HG02981 (cell line): ENCODE results near the gene CD151.

Experiments used
- ATAC-seq: cut with Tn5 transposase; IDR thresholded peaks from one replicate; pipeline ENCODE4 v1.9.1; 2021; ENCODE audit warnings: mild to moderate bottlenecking, moderate library complexity; ENCODE audit not compliant: unreplicated experiment

CD151 gene

DNA sequence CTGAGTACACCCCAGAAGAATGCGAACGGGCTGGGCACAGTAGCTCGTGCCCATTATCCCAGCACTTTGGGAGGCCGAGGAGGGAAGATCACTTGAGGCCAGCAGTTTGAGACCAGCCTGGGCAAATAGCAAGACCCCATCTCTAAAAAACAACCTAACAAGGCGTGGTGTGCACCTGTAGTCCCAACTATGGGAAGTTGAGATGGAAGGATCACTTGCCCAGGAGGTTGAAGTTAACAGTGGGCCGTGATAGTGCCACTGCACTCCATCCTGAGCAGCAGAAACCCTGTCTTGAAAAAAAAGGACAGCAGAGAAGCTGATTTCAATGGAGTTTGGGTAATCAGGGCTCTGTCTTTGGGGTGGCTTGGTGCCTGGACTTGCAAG lies 19.7 kb upstream of the CD151 start:
- ATAC-seq = no peak

DNA sequence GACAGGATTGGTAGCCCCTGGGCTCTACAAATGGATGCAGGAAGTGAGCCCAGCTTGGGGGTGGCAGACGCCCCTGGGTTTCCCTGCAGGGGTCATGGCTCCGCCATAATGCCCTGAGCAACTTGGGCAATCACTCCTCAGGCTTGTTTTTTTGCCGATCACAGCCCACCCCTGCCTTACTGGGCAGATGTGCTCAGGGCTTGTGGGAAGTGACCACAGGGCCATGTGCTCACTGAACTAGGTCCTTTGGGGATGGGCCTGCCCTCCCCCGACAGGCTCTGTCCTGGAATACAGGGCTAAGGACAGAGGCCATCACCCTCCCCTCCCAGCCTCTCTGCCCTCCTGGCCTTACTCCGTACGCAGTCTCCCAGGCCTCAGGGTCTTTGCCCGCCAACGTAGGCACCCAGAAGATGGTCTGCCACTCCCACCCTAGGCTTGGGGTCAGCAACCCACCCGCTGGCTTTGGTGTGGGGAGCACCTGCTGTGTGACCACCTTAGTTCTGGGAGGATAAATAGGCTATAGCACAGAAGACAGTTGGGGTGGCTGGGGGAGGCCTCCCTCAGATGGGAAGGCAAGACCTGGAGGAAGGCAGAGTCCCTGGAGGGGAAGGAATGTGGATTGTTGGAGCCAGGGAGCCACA lies 19.2 kb upstream of the CD151 start:
- no peak for ATAC-seq

DNA sequence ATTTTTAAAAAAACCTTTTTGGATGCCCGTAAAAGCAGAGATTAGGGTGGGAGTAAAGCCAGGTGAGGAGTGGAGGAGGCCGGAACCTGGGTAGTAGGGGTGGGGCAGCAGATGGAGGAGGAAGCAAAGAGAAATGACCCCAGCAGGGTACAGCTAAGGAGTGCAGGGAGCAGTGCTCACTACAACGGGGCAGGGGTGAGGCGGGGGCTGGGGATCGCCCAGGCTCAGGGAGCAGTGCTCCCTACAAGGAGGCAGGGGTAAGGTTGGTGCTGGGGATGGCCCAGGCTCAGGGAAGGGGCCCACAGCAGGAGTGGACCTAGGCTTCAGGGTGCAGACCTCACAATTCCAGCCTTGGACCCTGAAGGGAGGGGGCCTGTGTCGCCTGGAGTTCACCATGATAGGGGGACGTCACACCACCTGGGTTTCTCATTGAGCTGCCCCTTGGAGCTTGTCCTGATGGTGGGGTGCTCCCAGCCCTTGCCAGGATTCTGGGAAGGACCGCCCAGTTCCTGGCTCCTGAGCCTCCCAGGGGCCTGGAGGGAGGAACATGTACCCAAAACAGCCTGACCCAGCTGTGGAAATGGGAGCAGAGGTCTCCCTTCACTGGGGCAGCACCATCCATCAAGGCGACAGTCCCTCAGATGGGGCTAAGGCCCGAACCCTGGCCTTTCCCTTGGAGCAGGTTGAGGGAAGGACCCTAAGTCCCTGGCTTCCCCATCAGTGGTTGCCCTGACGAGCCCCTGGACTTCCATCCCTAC lies 16.9 kb upstream of the CD151 start:
- ATAC-seq = no peak

DNA sequence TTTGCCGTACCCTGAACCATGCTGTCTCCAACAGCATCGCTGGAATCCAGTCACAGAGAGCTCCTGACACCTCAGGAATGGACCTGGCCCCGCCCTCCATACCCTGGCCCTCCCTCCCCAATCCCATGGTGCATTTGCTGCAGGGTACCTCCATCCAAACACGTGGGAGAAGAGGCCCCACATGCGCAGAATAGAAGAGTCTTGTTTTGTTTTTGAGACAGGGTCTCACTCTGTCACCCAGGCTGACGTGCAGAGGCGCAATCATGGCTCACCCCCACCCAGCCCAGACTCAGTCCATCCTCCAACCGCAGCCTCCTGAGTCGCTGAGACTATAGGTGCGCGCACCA lies 16.3 kb upstream of the CD151 start:
- no peak for ATAC-seq

DNA sequence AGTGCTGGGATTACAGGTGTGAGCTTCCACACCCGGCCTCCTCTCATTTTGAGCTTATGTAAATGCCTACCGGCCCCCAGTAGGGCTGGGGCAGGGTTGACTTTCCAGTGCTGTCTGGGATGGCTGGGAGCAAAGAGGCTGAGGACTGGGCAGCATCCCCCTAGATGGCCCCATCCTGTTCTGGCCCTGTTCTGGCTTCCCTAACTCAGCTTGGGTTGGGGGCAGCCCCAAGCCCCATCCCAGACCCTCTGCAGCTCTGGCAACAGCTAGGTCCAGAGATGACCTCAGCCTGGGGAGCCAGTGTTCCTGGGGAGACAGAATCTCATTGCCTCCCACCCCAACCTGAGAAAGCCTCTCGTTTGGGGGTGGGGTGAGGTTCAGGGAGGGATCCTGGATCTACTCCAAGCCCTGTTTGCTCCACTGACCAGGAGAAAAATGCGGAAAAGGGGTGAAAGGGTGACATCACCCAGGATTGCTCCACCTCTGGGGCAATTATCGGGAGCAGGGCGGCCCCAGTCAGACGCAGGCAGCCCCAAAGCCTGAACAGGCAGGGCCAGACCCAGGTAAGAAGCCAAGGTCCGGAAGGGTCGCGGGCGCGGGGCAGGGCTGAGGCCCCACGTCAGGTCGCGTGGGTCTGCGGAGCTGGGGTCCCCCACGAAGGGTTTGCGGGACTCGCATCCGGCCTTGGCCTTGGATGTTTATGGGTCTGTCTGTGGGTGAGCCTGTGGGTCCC lies 14.2 kb upstream of the CD151 start, which contains the start of gene PNPLA2:
Gene PNPLA2, plus strand, starts transcription at position 519 of the 733 bp plus-strand sequence. CDS start 805 bp downstream, outside the sequence.
- no peak for ATAC-seq

DNA sequence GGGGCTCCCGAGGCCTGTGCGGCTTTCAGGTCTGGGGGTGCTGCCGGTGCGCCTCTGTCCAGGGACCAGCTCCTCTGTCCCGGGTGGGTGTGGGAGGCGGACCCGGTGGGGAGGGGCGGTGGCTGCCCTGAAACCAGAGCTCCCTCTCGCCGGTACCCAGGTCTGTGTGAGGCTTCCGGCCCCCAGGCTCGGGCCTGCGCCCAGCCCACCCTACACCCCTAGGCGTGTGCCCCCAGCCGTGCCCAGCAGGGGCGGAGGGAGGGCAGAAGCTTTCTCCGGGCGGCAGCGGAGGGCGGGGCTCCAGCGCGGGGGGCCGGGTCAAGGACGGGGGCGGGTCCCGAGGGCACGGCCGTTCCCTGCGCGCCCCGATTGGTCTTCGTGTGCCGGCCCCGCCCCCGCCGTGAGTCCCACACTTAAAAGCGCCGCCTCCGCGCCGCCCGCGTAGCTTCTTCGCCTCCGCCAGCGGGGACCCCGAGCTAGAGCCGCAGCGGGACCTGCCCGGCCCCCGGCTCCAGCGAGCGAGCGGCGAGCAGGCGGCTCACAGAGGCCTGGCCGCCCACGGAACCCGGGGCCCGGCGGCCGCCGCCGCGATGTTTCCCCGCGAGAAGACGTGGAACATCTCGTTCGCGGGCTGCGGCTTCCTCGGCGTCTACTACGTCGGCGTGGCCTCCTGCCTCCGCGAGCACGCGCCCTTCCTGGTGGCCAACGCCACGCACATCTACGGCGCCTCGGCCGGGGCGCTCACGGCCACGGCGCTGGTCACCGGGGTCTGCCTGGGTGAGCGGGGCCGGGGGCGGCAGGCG lies 13.4 kb upstream of the CD151 start:
- ATAC-seq = peak; percentile 56

DNA sequence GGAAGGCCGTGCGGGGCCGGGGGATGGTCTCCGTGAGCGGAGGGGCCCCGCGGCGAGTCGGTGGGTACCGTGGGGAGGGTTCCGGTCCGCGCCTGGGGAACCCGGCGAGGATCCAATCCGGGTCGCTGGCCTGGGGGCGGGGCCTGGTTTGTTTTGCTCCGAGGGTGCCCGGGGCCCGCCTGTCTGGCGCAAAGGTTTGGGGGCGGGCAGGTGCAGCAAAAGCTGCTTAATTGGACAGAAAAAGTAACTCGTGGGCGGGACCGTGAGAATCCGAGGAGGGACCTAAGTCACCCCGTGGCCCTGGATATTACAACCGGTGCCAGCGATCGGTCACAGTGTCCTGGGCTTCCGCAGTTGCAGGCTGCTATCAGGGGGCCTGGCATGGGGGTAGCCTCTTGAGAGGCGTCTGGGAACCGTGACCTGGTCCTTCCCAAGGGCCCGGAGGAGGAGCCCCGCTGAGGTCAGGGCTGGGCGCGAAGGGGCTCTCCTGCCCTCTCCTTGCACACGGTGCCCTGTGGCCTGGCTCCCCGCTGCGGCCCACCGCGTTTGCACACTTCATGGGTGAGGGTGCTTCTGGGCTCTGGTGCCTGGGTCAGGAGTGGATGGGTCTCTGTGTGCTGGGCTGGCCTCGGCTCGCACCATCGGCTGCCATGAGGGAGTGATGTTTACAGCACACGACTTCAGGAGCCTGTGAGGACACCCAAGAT lies 12.7 kb upstream of the CD151 start:
- ATAC-seq = peak; percentile 63

DNA sequence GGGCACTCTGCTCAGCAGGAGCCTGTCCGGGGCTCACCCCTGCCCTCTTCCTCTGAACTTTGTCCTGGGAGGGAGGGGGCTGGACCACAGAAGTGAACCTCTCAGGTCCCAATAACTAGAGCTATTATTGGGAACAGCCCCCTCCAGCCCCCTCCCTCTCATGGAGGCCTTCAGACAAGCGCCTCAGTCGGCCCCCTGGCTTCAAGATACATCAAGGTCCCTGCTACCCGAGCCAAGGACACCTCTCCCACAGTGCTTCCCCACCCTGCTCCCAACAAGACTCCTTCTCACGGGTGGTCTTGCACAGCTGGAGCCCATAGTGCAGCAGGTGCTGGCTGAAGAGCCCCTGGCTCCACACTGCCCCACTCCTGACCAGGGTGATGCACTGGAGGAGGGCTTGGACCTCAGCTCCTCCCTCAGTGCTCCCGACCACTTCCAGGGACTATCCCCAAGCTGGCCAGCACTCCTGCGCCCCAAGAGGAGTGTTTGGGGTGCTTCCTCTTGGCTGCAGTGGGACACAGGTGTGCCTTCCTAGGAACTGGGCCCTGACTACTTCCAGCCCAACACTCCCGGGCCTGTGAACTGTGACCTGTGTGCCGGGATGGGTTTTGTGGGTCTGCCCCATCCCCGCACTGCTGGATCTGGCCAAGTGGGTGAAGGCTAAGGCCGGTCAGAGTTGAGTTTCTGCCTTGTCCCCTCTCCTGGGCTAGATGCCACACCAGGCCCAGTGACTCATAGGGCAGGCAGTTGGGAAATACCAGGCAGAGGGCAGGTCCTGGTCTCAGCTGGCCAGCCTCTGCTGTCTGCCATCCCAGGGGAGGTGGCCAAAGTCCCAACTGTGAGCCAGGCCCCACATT lies 11.9 kb upstream of the CD151 start:
- no peak for ATAC-seq

DNA sequence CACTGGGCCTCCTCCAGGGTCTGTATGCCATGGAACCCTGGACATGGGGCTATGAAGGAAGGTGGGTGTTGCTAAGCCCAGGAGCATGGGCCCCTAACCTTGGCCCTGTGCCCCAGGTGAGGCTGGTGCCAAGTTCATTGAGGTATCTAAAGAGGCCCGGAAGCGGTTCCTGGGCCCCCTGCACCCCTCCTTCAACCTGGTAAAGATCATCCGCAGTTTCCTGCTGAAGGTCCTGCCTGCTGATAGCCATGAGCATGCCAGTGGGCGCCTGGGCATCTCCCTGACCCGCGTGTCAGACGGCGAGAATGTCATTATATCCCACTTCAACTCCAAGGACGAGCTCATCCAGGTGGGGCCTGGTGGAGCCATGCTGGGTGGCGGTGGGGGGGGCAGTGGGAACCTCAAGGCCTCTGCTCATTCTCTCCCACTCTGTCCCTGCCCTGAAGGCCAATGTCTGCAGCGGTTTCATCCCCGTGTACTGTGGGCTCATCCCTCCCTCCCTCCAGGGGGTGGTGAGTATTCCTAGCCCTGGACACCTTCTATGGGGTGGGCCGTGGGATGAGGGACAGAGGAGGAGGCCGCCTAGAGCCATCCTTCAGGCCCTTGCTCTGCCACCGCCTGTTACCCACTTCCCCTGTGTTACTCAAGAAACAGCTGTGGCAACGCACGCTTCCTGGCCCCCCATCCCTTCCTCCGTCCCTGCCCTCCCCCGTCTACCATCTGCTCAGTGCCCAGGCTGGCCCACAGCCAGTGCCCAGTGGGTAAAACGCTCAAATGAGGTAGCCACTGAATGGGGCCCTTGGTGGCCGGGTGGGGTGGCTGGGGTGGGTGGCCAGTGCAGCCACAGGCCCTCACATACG lies 11.0 kb upstream of the CD151 start:
- ATAC-seq = no peak

DNA sequence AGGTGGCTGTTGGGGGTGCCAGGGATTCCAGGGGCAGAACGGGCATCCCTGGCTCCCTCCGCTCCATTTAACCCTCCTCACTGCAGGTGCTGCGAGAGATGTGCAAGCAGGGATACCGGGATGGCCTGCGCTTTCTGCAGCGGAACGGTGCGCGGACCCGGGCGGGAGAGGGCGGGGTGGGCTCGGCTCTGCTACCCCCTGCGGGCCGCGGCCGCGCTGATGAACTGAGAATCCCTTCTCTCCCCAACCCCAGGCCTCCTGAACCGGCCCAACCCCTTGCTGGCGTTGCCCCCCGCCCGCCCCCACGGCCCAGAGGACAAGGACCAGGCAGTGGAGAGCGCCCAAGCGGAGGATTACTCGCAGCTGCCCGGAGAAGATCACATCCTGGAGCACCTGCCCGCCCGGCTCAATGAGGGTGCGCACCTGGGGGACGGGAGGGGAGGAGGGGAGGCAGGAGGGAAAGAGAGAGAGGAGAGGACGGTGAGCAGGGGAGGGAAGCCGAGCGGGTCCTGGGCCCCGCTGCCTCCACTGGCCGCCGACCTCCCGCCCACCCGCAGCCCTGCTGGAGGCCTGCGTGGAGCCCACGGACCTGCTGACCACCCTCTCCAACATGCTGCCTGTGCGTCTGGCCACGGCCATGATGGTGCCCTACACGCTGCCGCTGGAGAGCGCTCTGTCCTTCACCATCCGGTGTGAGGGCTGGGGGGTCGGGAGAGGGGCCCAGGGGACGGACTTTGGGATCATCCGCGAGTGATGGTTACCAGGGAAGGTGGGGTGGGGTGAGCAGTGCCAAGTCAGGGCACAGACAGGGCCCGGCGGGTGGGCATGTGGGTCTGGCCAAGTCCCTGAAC lies 9.1 kb upstream of the CD151 start:
- no peak for ATAC-seq

DNA sequence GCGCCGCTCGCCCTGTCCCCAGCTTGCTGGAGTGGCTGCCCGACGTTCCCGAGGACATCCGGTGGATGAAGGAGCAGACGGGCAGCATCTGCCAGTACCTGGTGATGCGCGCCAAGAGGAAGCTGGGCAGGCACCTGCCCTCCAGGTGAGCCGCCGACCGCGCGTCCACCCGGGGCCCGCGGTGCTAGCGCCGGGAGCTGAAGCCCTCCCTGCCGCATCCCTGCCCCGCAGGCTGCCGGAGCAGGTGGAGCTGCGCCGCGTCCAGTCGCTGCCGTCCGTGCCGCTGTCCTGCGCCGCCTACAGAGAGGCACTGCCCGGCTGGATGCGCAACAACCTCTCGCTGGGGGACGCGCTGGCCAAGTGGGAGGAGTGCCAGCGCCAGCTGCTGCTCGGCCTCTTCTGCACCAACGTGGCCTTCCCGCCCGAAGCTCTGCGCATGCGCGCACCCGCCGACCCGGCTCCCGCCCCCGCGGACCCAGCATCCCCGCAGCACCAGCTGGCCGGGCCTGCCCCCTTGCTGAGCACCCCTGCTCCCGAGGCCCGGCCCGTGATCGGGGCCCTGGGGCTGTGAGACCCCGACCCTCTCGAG lies 8.4 kb upstream of the CD151 start:
- no peak for ATAC-seq

DNA sequence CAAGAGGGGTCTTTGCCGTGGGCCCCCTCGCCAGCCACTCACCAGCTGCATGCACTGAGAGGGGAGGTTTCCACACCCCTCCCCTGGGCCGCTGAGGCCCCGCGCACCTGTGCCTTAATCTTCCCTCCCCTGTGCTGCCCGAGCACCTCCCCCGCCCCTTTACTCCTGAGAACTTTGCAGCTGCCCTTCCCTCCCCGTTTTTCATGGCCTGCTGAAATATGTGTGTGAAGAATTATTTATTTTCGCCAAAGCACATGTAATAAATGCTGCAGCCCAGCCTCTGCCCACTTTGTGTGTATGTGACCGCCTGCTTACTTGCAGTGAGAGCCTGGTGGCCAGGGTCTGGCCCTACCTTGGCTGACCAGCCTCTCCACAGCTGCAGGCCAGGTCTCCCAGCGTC lies 7.8 kb upstream of the CD151 start:
- ATAC-seq = no peak

DNA sequence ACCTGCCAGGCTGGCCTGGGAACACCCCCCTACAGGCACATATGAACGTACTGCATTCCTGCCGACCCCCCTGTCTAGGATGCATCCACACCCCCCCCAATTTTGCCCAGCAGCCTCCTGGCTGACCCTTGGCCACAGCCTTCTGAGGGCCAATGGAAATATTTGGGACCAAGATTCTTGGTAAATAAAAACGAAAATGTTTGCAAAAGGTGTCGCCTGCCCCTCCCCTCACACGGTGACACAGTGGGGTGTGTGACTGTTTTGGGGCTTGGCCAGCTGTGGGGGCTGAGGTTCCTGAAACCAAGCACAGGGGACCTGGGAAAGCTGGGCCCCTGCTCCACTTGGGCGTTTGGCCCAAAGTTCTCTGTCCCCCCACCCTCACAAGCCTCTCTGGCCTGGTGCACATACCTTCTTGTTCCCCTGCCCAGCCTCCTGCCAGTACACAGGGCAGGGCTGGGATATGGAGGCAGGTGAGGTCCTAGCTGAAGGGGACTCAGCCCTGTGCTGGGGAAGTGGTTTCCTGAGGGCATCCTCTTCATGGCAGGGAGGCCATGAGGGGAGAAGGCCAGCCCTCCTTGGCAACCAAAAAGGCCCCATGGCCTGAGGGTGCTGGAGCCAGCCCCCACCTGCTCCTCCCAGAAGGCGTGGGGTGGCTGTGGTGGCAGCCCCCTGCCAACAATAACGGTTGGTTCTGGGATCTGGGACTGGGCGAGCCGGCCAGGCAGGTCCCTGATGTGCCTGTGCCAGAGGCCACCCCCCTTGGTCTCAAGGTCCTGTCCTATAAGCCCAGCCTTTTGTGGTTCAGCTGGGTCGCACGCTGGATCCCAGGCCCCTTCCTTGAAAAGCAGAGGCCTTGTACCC lies 7.2 kb upstream of the CD151 start:
- ATAC-seq = no peak

DNA sequence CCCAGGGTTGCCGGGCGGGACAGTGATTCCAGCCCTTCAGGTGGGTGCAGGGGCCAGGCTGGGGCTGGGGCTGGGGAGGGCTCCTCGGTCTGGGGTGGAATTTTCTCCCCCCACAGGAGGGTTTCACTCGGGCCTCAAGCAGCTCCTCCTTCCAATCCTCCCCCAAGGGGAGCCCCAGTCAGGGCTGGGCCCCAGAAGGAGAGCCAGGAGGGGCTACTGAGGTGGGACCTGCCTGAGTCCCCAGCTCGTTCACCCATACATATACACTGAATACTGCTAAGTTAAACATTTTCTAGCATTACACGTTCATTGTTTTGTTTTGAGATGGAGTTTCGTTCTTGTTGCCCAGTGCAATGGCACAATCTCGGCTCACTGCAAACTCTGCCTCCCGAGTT lies 6.5 kb upstream of the CD151 start:
- ATAC-seq = no peak

DNA sequence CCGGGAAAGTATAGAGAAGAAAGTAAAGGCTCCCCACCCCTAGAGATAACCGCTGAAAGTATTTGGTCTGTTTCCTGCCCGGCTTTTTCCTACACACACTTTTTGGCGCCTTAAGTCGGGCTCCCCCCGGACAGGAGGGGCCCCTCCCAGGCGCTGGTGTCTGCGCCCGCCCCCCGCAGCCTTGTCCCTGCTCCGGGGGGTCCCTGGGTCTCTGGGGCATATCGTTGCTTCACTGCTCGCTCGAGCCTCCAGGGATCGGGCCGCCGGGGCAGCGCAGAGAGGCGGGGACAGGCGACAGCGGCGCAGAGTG lies 6.0 kb upstream of the CD151 start:
- ATAC-seq = no peak

DNA sequence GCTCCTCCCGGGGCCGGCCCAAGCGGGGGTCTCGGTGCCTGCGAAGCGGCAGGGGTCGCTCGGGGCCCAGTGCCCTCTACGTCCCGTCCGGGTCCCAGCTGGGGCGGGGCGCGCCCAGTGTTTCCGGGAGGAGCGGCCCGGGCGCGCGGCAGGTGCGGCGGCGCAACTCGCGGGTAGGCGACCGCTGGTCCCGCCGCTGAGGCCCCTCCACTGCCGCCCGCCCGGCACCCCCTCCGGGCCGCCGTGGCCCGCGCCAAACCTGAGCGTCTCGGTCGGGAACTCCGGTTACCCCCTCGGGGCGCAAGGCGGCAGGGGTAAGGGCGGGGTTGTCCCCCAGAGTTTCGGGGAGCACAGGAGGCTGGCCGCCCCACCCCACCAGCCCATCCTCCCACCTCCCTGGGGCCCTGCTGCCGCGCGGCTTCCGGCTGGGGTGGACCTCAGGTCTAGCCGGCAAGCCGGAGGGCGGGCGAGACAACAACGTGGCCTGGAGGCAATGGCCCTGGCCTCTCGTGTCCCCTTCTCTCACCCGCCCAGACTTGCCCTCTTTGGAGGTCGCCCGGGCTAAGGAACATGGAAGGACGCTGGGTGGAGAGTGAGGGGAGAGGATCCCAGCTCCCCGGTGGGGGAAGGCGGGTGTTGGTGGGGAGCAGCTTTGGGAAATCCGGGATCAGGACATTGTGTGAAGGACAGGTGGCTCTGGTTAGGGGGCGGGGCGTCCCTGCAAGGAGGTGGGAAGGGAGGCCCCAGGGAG lies 5.4 kb upstream of the CD151 start:
- no peak for ATAC-seq
